ENCODE results near the gene ALK.
A peak's percentile ranks its signal among the peaks of the same experiment; 100 is the strongest.

The ALK gene

DNA sequence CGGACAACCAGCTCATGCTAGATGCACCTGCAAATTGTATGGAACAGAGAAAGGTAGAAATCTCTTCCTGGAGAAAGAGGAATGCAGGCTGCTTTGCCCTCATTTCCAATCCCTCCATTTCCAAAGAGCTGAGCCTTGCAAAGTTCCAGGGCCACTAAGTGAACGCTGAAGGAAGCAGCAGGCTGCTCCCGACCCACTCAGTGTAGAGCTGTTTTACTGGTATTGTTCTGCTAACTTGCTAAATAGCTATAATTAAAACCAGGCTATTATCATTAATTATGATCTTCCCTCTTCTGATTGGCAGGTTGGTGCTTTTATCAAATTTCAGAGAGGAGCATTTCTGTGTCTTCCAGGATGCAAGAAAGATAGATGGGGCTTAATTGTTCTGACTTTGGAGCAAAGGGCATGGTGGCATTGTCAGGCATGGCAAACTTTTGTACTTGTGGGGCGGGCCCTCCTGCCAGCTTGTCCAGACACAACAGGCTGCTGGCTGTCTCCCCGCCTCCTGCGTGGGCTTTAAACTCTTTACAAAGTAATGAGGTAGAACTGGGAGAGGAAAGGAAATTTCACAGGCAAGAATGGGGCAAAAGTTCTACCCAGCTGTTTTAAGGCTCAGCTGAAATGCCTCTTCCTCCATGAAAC, 40.2 kb downstream of the ALK start:
- TF ChIP-seq FOXP2 (optimal IDR thresholded peaks at IDR 0.05; ENCODE audit: borderline replicate concordance, extremely low read depth, extremely low read length, insufficient read depth) (no peak), POLR2AphosphoS5 (IDR thresholded peaks at IDR 0.05; ENCODE audit: low read depth, low read length) (no peak), TAF1 (IDR thresholded peaks at IDR 0.05; ENCODE audit: borderline replicate concordance, insufficient read depth, low read length) (no peak), SIN3A (IDR thresholded peaks at IDR 0.05; ENCODE audit: borderline replicate concordance, insufficient read depth, low read length) (no peak)
- TF ChIP-seq, protein P1, sequence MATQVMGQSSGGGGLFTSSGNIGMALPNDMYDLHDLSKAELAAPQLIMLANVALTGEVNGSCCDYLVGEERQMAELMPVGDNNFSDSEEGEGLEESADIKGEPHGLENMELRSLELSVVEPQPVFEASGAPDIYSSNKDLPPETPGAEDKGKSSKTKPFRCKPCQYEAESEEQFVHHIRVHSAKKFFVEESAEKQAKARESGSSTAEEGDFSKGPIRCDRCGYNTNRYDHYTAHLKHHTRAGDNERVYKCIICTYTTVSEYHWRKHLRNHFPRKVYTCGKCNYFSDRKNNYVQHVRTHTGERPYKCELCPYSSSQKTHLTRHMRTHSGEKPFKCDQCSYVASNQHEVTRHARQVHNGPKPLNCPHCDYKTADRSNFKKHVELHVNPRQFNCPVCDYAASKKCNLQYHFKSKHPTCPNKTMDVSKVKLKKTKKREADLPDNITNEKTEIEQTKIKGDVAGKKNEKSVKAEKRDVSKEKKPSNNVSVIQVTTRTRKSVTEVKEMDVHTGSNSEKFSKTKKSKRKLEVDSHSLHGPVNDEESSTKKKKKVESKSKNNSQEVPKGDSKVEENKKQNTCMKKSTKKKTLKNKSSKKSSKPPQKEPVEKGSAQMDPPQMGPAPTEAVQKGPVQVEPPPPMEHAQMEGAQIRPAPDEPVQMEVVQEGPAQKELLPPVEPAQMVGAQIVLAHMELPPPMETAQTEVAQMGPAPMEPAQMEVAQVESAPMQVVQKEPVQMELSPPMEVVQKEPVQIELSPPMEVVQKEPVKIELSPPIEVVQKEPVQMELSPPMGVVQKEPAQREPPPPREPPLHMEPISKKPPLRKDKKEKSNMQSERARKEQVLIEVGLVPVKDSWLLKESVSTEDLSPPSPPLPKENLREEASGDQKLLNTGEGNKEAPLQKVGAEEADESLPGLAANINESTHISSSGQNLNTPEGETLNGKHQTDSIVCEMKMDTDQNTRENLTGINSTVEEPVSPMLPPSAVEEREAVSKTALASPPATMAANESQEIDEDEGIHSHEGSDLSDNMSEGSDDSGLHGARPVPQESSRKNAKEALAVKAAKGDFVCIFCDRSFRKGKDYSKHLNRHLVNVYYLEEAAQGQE (IDR thresholded peaks at IDR 0.05; ENCODE audit: insufficient read depth in 1 of 2, low read depth in 2 of 2, low read length in 2 of 2), result no peak

DNA sequence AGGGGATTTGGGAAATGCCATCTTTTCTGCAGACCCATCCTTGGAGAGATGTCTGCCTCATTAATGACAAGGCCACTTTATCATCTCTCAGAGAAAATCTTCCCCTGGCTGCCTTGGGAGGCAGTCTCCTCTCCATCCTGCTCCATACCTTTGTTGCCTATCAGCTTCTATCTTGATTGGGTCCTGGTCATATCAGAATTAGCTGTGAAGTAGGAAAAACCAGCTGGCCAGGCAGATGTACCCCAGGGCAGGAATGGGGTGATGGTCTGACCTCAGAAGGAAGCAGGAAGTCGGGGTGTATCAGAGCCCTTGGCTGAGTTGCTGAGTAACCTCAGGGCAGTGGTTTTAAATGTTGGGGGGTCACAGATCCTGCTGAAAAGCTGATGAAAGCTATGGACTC, 41.3 kb downstream of the ALK start:
- TF ChIP-seq FOXP2 (optimal IDR thresholded peaks at IDR 0.05; ENCODE audit: borderline replicate concordance, extremely low read depth, extremely low read length, insufficient read depth) (no peak), POLR2AphosphoS5 (IDR thresholded peaks at IDR 0.05; ENCODE audit: low read depth, low read length) (no peak), TAF1 (IDR thresholded peaks at IDR 0.05; ENCODE audit: borderline replicate concordance, insufficient read depth, low read length) (no peak), SIN3A (IDR thresholded peaks at IDR 0.05; ENCODE audit: borderline replicate concordance, insufficient read depth, low read length) (no peak)
- TF ChIP-seq, protein P1 (IDR thresholded peaks at IDR 0.05; ENCODE audit: insufficient read depth in 1 of 2, low read depth in 2 of 2, low read length in 2 of 2), result no peak

DNA sequence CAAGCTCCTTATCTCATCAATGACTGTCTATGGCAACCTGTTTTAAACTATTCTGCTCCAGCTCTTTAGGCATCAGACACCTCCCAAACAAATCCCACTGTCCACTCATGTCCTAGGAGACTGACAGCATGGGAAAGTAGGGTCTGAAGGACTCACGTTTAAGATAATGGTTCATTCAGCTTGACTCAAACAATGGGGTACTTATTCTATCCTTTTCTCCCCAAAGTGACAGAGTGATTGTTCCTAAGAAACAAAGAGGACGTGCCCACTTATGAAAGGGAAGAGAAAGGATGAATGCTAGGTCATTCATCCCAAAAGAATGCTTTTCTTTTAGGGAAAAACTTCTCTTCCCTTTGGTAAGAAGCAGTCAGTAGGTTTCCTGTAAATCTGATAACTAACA, 41.9 kb downstream of the ALK start:
- TF ChIP-seq TAF1 (IDR thresholded peaks at IDR 0.05; ENCODE audit: borderline replicate concordance, insufficient read depth, low read length) (no peak), POLR2AphosphoS5 (IDR thresholded peaks at IDR 0.05; ENCODE audit: low read depth, low read length) (no peak), FOXP2 (optimal IDR thresholded peaks at IDR 0.05; ENCODE audit: borderline replicate concordance, extremely low read depth, extremely low read length, insufficient read depth) (no peak), SIN3A (IDR thresholded peaks at IDR 0.05; ENCODE audit: borderline replicate concordance, insufficient read depth, low read length) (no peak)
- TF ChIP-seq, protein P1 (IDR thresholded peaks at IDR 0.05; ENCODE audit: insufficient read depth in 1 of 2, low read depth in 2 of 2, low read length in 2 of 2), result no peak

DNA sequence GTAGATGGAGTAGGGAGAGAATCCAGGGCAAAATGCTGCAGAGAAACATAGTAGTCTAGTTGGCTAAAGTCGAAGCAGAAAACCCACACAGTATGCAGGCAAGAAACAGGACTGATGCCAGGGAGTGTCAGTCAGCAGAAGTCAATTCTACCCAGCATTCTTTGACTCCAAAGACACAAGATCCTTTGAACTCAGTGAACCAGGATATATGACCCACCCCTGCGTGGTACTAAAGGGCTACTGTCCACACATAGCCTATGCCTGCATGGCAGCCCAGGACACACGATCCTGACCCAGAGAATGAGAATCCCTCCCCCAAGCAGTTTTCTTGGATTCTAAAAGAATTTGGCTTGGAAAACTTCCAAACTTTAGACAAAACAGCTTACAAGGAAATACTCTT, 42.5 kb downstream of the ALK start:
- TF ChIP-seq SIN3A (IDR thresholded peaks at IDR 0.05; ENCODE audit: borderline replicate concordance, insufficient read depth, low read length), result no peak
- TF ChIP-seq, protein P1 (IDR thresholded peaks at IDR 0.05; ENCODE audit: insufficient read depth in 1 of 2, low read depth in 2 of 2, low read length in 2 of 2), result 0 out of 4 replicates have a peak, but pooled peaks of 1 of the 2 experiments have one; percentile 12

DNA sequence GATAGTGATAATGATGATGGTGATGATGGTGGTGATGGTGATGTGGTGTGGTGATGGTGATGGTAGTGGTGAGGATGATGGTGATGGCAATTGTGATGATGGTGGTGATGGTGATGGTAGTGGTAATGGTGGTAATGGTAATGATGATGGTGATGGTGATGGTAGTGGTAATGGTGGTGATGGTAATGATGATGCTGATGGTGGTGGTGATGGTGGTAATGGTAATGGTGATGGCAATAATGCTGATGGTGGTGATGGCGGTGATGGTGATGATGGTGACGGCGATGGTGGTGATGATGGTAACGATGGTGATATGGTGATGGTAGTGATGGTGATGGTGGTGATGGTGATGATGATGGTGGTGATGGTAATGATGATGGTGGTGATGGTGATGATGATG, 45.0 kb downstream of the ALK start:
- TF ChIP-seq SIN3A (IDR thresholded peaks at IDR 0.05; ENCODE audit: borderline replicate concordance, insufficient read depth, low read length) (no peak), POLR2AphosphoS5 (IDR thresholded peaks at IDR 0.05; ENCODE audit: low read depth, low read length) (no peak), TAF1 (IDR thresholded peaks at IDR 0.05; ENCODE audit: borderline replicate concordance, insufficient read depth, low read length) (no peak), FOXP2 (optimal IDR thresholded peaks at IDR 0.05; ENCODE audit: borderline replicate concordance, extremely low read depth, extremely low read length, insufficient read depth) (no peak)
- TF ChIP-seq, protein P1 (IDR thresholded peaks at IDR 0.05; ENCODE audit: insufficient read depth in 1 of 2, low read depth in 2 of 2, low read length in 2 of 2), result no peak
